ENCODE results near the gene MAML3. TPM values are rescaled to one million over a fixed set of nuclear protein-coding genes. Genes with fewer than 3 reads are reported as not detected.
A peak's percentile ranks its signal among the peaks of the same experiment; 100 is the strongest.

MAML3 gene
- total RNA-seq, 4 donors from 2014 or later, result 2.4 to 50.5 (median 17.8) TPM

DNA sequence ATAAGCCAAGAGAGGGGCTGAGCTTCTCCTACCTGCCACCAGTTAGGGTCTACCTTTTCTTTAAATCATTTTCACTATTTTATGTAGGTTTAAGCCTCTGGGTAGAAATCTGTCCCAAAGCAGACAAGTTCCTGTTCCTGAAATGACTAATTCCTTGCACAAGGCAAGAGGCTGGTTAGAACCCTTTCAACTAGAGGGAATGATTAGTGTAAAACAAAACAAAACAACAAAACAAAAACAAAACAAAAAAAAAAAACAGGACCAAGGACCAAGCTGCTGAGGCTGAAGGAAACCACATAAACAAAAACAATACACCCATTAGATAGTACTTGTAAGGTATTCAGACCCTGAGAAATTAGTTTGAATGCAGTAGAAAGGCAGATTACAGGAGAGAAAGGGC, 62.7 kb downstream of the MAML3 start:
- DNase-seq, result no peak
- intact Hi-C loops (cut with DNase I; ENCODE audit: low total_unique reads), result no loop called here
- no peak overlapping the region for H3K4me3 ChIP-seq
- H3K27me3 ChIP-seq, result no peaks in the 10 kb centered on the region
- no peak for TF ChIP-seq CTCF (IDR thresholded peaks at IDR 0.05)
- TF ChIP-seq POLR2A (IDR thresholded peaks at IDR 0.05), result no peak
- H3K9me3 ChIP-seq, result no peaks in the 10 kb centered on the region
- no peak overlapping the region for H3K27ac ChIP-seq
- H3K4me1 ChIP-seq, result peaks cover 0 to 3% of the 10 kb centered on the region in 2 donors
- no peaks in the 10 kb centered on the region for H3K36me3 ChIP-seq

GRCh38 chr4:140090215-140090731, 63.7 kb downstream of the MAML3 start:
- no peak for DNase-seq
- Histone ChIP-seq H3K4me1 (peaks cover under 1 to 3% of the 10 kb centered on the region in 2 donors), H3K36me3 (no peaks in the 10 kb centered on the region), H3K27ac (no peak overlapping the region), H3K4me3 (no peak overlapping the region), H3K27me3 (no peaks in the 10 kb centered on the region), H3K9me3 (no peaks in the 10 kb centered on the region)
- TF ChIP-seq CTCF (IDR thresholded peaks at IDR 0.05) (no peak), POLR2A (IDR thresholded peaks at IDR 0.05) (no peak)
- intact Hi-C loops (cut with DNase I; ENCODE audit: low total_unique reads), result no loop called here

DNA sequence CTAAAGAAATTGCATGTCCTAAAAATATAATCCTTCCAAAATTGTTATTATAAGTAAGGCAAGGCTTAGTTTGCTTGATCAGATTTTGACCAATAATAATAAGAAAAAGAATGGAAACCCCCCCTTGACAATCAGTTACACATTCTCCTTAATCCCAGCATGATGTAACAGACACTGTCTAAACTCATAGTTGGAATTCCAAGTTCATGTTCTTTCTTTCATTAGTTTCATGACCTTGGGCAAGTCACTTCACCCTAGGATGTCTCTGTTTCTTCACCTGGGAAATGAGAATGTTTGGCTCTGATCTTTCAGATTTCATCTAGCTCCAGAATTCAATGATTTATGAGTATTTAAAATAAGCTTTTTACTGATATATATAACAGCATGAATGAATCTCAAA, 64.8 kb downstream of the MAML3 start:
- intact Hi-C loops (cut with DNase I; ENCODE audit: low total_unique reads), result no loop called here

GRCh38 chr4:140088323-140088967, 65.5 kb downstream of the MAML3 start:
- DNase-seq, result no peak
- no peak overlapping the region for H3K4me3 ChIP-seq
- TF ChIP-seq CTCF (IDR thresholded peaks at IDR 0.05) (no peak), POLR2A (IDR thresholded peaks at IDR 0.05) (no peak)
- no peaks in the 10 kb centered on the region for H3K27me3 ChIP-seq
- H3K36me3 ChIP-seq, result no peaks in the 10 kb centered on the region
- H3K27ac ChIP-seq, result no peak overlapping the region
- H3K9me3 ChIP-seq, result no peaks in the 10 kb centered on the region
- H3K4me1 ChIP-seq, result peaks cover 3 to 14% of the 10 kb centered on the region in 2 donors
- intact Hi-C loops (cut with DNase I; ENCODE audit: low total_unique reads), result no loop called here

More for the DNA sequence above, 64.8 kb downstream of the MAML3 start:
- H3K27me3 ChIP-seq, result no peaks in the 10 kb centered on the region
- TF ChIP-seq POLR2A (IDR thresholded peaks at IDR 0.05) (no peak), CTCF (IDR thresholded peaks at IDR 0.05) (no peak)
- H3K9me3 ChIP-seq, result no peaks in the 10 kb centered on the region
- no peak overlapping the region for H3K27ac ChIP-seq
- no peaks in the 10 kb centered on the region for H3K36me3 ChIP-seq
- H3K4me1 ChIP-seq, result peaks cover 3 to 11% of the 10 kb centered on the region in 2 donors
- H3K4me3 ChIP-seq, result no peak overlapping the region
- DNase-seq, result no peak

DNA sequence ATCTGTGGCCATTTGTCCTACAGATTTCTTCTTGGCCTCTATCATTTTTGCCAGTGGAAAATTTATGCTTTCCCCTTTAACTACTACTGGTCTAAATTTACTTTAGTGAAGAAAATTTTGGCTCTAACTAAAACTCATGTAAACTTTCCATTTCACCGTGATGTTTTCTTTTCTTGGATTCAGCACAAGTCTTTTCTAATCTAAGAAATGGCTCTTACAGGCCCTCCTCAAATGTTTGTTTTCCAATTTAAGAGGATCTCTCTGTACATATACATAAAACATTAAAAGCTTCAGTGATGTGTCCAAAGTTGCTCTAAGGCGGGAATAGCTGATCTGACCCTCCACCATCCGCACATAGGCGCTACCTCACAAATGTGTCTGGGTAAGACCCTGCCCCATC, 68.1 kb downstream of the MAML3 start:
- H3K4me1 ChIP-seq, result peaks cover 0 to 16% of the 10 kb centered on the region in 2 donors

More for the DNA sequence above, 68.1 kb downstream of the MAML3 start:
- intact Hi-C loops (cut with DNase I; ENCODE audit: low total_unique reads), result no loop called here
- Histone ChIP-seq H3K4me3 (no peak overlapping the region), H3K9me3 (no peaks in the 10 kb centered on the region), H3K27ac (peak overlapping the region; percentile 6 to 69), H3K27me3 (no peaks in the 10 kb centered on the region), H3K36me3 (no peaks in the 10 kb centered on the region)
- DNase-seq, result no peak
- TF ChIP-seq POLR2A (IDR thresholded peaks at IDR 0.05) (no peak), CTCF (IDR thresholded peaks at IDR 0.05) (no peak)

Measured in uterus (tissue), 4 donors.